K562 (cell line): ENCODE measurements around the gene MRPL48. TPM values are rescaled to one million over a fixed set of nuclear protein-coding genes. Genes with fewer than 3 reads are reported as not detected.

ENCODE experiments used
- ATF3 ChIP-seq, 2 experiments: fragments of 450-650 bp in 1 of 2; sonication (generic) in 1 of 2; formaldehyde crosslinking in 1 of 2; IDR thresholded peaks in 1 of 2; conservative IDR thresholded peaks in 1 of 2; 2 replicates each; pipeline versions ENCODE4 v1.6.1 to v1.8.1; 2016 to 2023; ENCODE audit warnings: mild to moderate bottlenecking in 2 of 2, moderate library complexity in 2 of 2, inconsistent platforms in 1 of 2, missing genetic modification reagents in 1 of 2
- CBFA2T3 ChIP-seq: fragments of 450-650 bp; IDR thresholded peaks from 2 replicates; pipeline ENCODE4 v1.6.1; 2017
- CHD7 ChIP-seq: fragments of 200-600 bp; sonication (generic); IDR thresholded peaks from one replicate; pipeline ENCODE4 v1.6.1; 2012; ENCODE audit warnings: mild to moderate bottlenecking, low read depth, low read length, inconsistent platforms
- EHMT2 ChIP-seq: fragments of 450-650 bp; IDR thresholded peaks from 2 replicates; pipeline ENCODE4 v1.6.1; 2018; ENCODE audit warnings: antibody characterized with exemption
- EP400 ChIP-seq: fragments of 450-650 bp; IDR thresholded peaks from 2 replicates; pipeline ENCODE4 v1.6.1; 2017; ENCODE audit warnings: antibody characterized with exemption, mild to moderate bottlenecking, moderate library complexity
- FOS ChIP-seq: IDR thresholded peaks from 3 replicates; pipeline ENCODE4 v1.6.1; 2011; ENCODE audit not compliant: insufficient read length; ENCODE audit errors: extremely low read depth
- GABPB1 ChIP-seq: sonication (generic); formaldehyde crosslinking; IDR thresholded peaks from 2 replicates; pipeline ENCODE4 v1.8.0; 2022; ENCODE audit warnings: mild to moderate bottlenecking, missing genetic modification reagents
- KHSRP ChIP-seq: fragments of 450-650 bp; IDR thresholded peaks from 2 replicates; pipeline ENCODE4 v1.6.1; 2017
- PHF8 ChIP-seq: fragments of 200-600 bp; sonication (generic); IDR thresholded peaks from 2 replicates; pipeline ENCODE4 v1.6.1; 2012; ENCODE audit warnings: mixed run types, mild to moderate bottlenecking, inconsistent platforms, low read length, moderate library complexity, borderline replicate concordance
- PTTG1 ChIP-seq: fragments of 450-650 bp; IDR thresholded peaks from 2 replicates; pipeline ENCODE4 v1.6.1; 2016; ENCODE audit warnings: low read depth, mild to moderate bottlenecking, missing genetic modification characterization, missing compliant biosample characterization
- RBFOX2 ChIP-seq: fragments of 200-400 bp; formaldehyde crosslinking; IDR thresholded peaks from 2 replicates; pipeline ENCODE4 v1.6.1; 2017; ENCODE audit warnings: low read depth, mild to moderate bottlenecking, low read length, moderate library complexity
- SMARCE1 ChIP-seq: fragments of 450-650 bp; IDR thresholded peaks from 2 replicates; pipeline ENCODE4 v1.7.1; 2016; ENCODE audit warnings: mild to moderate bottlenecking
- ZNF23 ChIP-seq: fragments of 250-450 bp; sonication (Bioruptor Pico); IDR thresholded peaks from 2 replicates; pipeline ENCODE4 v1.4.0; 2020; ENCODE audit warnings: mild to moderate bottlenecking
- ZNF583 ChIP-seq: fragments of 250-450 bp; sonication (Bioruptor Pico); IDR thresholded peaks from 2 replicates; pipeline ENCODE4 v1.4.0; 2020
- ZNF79 ChIP-seq: fragments of 250-450 bp; sonication (Bioruptor Pico); IDR thresholded peaks from 2 replicates; pipeline ENCODE4 v1.4.0; 2020; ENCODE audit warnings: low read depth, mild to moderate bottlenecking, moderate library complexity
- polyA plus RNA-seq, 8 experiments: library from polyadenylated mRNA; depleted of rRNA in 4 of 8; stranded (reverse) in 5 of 8; unstranded in 3 of 8; fragments of >200 nt; fragmentation: Nextera tagmentation in 2 of 8; fragmentation: Illumina TruSeq in 1 of 8; extraction: Ambion mirVana in 2 of 8; extraction: Trizol in 1 of 8; gene quantifications; 2 replicates each; pipeline versions ENCODE4 v1.2.1 to v1.2.3, GENCODE V29; 2011 to 2014; ENCODE audit warnings: inconsistent platforms in 1 of 8, missing spikeins in 1 of 8
- total RNA-seq, 7 experiments: library from RNA; depleted of rRNA in 6 of 7; stranded (reverse); fragments of >200 nt in 6 of 7; fragmentation: Illumina TruSeq in 2 of 7; extraction: Trizol in 2 of 7; gene quantifications; 2 replicates each; pipeline versions ENCODE4 v1.2.1 to v1.2.3, GENCODE V29; 2011 to 2021; ENCODE audit warnings: low replicate concordance in 1 of 7
- TF ChIP-seq, protein P1 (sequence below): fragments of 250-450 bp; sonication (Bioruptor Pico); IDR thresholded peaks from 2 replicates; pipeline ENCODE4 v1.5.0; 2021

MRPL48 gene
- total and polyA plus RNA-seq, 9 of the 15 experiments (the other 6 are each of a cell fraction or from before 2014, with no cell fraction given): 66.0 to 237 (median 104) TPM

DNA sequence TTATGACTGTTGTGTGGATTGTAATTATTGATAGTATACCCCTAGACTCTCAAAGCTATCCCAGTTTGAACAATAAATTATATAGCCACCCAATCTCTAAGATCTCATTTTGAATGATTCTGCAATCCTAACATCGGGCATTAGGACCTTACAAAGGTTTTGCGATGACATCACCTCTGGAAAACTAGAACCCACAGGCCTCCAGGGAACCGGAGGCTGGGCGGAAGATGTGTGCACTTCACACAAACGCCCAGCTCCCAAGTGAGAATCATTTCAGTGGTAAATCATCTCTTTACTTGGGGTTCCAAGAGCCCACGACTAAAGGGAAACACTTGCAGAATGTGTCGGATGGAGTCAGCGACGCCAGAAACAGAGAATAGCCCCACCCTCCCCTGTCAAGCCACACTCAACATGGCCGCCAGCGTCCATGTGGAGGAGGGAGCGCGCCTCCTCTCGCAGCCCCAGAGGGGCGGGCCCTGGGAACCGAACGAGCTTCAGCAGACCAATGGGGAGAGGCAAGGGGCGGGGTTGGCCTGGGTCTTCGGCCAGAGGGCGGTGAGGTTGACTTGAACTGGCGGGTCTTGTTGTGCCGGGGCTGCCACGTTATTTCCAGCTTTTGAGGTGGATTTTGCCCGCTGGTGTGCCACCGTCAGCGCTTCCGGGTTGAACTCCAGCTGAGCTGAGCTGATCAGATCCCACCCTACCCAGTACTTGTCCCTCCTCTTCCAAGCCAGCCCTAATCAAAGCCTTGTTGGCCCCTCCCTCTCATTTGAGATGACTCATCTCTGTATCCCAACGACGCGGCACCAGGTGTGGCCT lies 8.4 kb upstream of the MRPL48 start (continued):
- TF ChIP-seq, protein P1, sequence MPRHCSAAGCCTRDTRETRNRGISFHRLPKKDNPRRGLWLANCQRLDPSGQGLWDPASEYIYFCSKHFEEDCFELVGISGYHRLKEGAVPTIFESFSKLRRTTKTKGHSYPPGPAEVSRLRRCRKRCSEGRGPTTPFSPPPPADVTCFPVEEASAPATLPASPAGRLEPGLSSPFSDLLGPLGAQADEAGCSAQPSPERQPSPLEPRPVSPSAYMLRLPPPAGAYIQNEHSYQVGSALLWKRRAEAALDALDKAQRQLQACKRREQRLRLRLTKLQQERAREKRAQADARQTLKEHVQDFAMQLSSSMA: peak; percentile 99
- TF ChIP-seq CBFA2T3 (0 out of 2 replicates have a peak, but pooled peaks have one; percentile 16), FOS (peak; percentile 52), KHSRP (no peak), PTTG1 (tag) (no peak), ATF3 (IDR thresholded peaks at IDR 0.05) (peak; percentile 98), ATF3 (CRISPR knock-in tag; conservative IDR thresholded peaks at IDR 0.05) (peak; percentile 80), CHD7 (no peak), ZNF583 (0 out of 2 replicates have a peak, but pooled peaks have one; percentile 10), ZNF23 (CRISPR knock-in tag) (no peak), EHMT2 (peak; percentile 82), SMARCE1 (peak; percentile 63), PHF8 (peak; percentile 71; the same call in 1 of the 2 replicates), RBFOX2 (peak; percentile 95), EP400 (peak; percentile 98), GABPB1 (CRISPR knock-in tag) (peak; percentile 55), ZNF79 (CRISPR knock-in tag) (no peak)
